Retina (tissue), 1 donor: ENCODE measurements around the gene PIEZO2.

Source experiments
- DNase-seq: peaks from one replicate; pipeline ENCODE4 v3.0.0-alpha.2; 2016

PIEZO2 gene

DNA sequence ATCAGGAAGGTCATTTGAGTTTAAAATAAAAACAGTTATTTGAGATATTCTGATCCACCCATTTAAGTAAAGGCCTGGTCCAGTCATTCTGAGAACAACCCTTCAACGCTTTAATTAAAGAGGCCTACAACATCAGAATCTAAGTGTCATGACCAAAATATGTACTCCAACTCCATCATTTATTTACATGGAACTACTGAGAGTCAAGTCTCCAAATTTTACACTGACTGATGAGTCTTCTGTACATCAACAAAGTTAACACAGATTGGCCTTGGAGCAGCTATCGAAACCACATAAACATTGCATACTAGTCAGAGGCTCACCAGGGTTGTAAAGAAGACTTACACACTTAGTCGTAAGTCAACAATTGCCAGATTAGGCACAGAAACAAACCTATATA is 37.1 kb downstream of the PIEZO2 start:
- no peak for DNase-seq

DNA sequence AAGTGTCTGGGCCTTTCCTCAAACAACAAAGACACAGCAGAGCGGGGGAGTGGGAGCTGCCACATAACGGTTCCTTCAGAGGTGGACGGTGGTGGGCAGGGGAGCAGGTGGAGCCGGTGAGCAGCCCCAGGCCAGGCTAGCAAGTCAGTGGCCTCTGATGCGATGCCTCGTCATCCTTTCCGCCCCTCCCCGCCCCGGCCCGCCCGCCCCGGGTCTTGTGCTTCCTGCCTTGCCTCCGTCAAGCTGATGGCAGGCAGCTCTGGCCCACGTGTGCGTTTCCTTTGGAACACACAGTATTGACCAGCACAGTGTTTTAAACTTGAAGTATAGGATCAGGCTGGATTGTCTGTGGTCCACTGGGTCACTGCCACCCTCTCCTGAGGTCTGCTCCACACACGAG is 38.9 kb downstream of the PIEZO2 start:
- no peak for DNase-seq

DNA sequence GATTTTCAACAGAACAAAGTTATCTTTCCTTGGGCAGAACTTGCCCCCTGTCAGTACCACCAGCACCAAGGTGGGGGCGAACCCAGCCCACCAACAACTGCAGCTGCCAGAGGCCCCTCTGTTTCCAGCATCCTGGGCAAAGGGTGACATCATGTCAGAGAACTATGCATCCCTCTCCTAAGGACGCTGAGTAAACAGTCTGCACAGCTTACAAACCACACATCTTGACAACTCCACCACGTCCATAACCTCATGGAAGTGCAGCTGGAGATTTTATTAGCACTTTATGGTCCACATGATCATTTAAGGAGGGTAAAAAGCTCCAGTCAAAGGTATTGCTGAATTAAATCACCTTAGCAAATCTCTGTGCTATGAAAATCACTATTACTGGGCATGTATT is 40.4 kb downstream of the PIEZO2 start:
- DNase-seq: no peak

DNA sequence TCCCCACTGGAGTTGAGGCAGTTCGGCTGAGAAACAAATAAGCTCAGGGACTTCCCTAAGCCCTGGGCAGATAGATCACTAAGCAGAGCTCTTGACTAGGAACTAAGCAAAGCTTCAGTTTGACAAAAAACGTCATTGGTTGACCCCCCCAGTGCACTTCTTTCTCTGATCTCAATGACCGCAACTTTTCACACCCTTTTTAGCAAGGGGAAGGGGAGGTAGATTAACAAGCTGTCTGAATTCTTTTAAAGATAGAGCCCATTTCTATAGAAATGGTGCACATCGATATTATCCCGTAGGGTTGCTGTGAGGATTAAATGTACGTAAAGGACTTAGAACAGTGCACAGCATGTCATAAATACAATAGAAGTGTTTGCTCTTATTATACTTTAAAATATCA is 42.5 kb downstream of the PIEZO2 start:
- no peak for DNase-seq

DNA sequence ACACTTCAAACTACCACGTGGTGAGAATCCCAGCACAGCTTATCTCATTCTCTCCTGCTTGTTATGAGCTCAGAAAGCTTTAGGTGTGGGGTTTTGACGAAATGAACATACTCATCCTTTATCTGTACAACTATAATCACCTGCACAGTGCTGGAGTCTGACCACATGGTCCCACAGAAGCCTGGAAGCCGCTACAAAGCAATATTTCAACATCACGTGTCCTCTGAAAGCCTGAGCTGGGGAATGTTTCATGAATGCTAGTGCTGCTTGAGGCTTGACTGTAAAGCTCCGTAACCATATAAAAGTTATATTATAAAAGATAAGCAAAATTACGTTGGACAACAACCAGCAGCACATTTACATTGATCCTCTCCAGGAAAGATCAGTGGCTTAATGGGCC is 43.9 kb downstream of the PIEZO2 start:
- no peak for DNase-seq

DNA sequence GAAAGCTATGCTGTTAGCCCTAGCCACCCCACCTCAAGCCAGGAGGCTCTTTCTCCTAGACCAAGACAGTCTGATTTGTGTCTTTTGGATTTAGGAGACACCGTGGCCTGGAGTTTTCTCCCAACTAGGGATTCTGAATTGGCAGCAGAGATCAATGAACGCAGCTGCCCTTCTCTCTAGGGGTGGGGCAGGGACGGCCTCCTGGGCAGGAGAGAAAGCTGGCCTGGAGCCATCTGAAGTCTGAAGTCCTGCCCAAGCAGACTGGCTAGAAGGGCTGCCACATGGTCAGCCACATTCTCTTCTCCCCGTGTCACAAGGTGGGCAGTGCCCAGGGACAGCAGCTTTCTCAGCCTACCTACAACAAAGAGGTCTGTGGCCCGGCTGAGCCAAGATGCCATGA is 45.1 kb downstream of the PIEZO2 start:
- no peak for DNase-seq

DNA sequence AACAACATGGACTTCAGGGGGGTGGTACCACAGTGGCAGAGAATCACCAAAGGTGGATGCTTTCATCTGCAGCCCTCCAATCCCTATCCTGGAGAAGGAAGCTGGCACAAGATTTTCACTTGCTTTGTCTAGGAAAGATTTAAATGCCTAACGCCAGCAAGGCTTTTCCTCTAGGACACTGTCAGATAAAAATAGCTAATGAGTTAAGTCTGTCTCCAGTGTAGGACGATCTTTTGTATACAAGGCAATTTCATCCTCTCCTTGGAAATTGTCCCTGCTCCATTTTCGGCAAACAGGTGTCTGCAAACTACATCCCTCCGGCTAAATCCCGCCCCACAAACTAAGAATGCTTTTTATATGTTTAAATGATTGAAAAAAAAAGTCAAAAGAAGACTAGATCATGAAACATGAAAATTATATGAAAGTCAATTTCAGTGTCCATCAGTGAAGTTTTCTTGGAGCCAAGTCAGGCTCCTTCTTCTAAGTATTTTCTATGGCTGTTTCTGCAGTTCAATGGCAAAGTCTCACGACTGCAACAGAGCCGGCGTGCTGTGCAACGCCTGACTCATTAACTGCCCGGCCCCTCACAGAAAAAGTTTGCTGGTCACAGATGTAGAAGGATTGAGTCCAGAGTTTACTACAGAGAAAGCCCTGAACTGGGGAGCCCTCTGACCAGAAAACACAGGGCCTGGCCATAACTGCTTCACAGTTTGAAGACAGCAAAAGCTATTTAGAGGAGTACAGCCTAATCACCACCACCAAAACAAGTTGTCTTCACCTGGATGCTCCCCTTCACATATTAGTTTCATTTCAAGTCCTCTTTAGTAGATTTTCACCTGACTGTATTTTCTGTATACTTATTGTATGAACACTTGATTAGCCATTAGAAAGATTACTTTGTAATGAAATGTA is 52.3 kb downstream of the PIEZO2 start:
- no peak for DNase-seq

DNA sequence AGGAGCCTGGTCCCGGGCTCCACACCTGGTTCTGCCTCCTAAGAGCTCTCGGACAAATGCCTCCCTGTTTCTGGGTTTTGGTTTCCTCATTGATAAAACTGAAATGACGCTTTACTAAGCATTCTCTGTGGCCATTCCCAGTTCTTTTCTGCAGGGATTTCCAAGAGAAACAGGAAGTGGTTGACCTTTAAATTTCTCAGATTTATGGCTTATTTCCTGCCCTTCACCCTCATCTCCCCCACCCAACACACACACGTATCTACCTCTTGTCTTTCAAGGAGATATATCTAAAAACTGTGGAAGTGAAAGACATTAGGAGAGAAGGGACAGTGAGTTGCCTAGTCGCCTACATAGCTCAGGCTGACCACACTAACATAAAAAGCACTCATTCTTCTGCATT is 53.0 kb downstream of the PIEZO2 start:
- no peak for DNase-seq

DNA sequence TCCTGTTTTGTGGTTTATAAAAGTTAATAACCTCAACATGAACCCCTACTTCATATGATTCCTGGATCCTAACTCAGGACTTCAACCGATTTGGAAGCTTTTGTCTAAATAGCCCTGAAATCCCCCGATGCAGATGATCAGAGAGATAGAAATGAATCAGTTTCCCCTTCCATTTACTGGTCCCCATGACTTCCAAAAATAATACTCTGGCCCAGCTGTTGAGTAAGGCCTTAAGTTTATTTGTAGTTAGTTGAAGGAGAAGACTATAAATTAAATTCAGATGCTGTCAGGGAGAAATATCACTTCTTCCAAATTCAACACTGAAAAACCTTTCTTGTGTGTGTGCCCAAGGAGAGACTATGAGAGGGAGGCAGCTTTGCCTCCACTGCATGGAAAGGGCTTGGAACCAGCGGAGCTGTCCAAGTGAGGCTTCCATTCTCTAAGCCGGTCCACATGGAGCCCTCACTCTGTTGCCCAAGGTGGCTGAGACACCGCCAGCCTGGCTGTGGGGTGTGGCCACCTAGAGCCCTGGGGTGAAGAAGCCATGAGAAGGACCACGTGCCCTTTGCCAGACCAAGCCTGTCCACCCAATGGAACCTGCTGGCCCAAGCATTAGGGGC is 53.6 kb downstream of the PIEZO2 start:
- DNase-seq: no peak

DNA sequence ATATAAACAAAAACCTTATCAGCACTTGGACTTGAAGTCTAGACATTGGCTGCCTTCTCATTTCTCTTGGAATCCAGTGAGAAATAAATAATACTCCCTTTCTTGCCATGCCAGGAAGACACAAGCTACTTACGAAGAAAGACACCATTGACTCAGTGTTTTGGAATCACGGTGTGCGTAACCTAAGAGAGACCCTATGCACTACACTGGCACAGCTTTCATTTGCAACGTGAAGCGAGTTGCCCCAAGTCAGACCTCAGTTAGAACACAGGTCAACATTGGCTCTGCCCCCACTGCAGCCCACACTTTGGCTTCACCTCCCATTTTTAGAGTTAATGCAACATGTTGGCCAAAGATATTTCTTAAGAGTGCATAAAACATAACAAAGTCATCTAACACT is 54.2 kb downstream of the PIEZO2 start:
- DNase-seq: no peak

DNA sequence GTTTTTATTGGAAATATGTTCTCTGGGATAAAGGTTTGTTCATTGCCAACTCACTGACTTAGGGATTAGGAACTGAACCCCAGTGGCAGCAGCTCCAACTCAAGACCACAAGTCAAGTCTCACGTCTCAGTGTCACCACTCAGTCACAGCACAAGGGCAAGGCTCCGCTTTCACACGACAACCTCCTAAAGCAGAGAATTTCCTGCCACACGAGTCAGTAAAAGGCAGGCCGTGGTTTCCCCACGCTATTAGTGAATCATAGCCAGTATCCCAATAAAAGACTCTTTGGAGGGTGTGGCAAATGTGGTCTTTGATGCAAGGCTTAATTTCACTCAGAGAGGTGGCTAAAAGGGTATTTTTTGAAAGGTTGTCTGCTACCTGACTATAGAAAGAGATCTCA is 57.6 kb downstream of the PIEZO2 start:
- DNase-seq: no peak

DNA sequence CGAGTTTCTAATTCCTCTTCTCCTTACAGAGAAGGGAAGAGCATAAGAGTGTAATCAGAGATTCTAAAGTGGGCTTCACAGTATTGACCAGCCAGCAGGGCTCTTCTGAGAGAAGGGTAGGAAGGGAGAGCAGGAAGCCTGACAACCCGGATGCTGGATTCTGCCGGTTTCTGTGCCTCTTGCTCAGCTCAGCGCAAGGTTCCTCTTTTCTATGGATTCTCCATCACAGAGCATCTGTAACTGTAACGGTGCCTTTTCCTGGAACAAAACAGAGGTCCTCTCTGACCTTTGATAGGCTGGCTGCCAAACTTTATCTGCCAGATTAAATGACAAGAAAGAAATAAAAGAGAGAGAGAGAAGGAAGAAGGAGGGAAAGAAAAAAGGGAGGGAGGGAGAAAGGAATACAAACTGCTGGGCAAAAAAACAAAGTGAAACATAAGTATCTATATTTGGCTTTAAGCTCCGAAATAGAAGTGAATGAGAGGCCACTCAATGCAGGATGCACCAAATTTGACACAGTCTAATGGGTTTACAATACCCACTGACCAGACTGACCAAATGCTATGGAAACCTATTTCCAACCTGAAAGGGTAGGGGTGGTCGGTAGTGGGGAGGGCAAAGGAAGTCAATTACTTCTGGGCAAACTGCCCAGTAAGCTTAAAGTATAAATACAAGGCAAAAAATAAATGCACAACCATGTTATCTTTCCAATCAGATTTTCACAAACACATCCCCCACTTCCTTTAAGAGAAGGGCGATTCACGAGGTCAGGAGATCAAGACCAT is 59.2 kb downstream of the PIEZO2 start:
- DNase-seq: no peak

DNA sequence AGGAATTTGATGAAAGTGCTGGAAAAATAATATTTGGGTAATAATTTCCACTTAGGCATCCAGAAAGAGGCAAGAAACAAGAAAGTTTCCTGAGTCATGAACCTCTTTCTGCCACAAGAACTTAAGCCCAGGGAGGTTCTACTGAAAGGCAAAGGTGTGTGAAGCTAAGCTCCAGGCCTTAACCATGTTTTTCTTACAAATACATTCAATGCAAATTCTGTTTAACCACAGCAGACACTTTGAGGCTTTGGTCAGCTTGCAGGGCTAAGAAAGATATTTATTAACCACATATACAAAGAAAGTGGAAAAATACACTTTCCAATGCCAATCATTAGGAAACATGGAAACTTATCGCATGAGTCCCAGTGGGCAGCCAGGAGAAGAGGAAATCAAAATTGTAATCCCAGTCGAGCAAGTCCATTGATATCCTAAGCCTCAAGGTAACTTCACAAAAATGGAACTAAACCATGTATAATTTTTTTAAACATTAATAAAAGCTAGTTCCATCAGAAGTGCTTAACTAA is 68.3 kb downstream of the PIEZO2 start:
- DNase-seq: no peak

DNA sequence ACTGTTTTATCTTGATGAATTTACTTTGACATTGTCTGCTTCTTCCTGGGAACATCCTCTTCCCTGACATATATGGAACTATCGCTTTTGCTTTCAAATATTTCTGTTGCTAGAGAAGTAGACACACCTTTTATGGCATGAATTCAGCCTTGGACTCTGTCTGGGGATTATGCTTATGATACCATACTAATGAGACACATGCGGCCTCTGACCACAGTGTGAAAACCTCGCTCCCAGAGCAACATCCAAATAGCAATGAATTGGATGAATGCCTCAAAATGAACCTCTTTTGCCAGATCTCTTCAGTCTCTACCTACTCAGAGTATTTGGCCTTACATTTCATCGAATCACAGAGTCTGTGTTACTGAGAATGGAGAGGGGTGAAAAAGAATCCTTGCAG is 70.9 kb downstream of the PIEZO2 start:
- no peak for DNase-seq

DNA sequence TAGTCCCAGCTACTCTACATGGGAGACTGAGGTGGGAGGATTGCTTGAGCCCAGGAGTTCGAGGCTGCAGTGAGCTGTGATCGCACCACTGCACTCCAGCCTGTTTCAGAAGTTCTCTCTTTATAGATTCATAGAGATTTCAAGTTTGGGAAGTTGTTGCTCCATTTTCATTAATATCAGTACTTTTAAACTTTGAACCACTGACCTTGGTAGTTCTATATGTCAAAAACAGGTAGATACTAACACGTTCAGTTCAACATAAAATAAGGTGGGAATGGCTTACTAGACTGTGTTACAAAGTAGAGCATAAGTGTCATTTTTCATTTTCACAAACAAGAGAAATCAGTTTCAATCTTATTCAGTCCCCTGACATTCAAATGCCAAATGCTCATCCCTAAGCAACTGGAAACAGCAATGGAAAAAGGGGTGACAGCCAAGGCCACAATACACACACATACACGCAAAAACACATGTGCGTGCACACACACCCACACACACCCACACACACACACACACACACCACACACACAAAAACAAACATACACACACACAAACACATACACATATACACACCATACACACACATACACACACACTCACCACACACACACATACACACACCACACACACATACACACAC is 71.7 kb downstream of the PIEZO2 start:
- no peak for DNase-seq

DNA sequence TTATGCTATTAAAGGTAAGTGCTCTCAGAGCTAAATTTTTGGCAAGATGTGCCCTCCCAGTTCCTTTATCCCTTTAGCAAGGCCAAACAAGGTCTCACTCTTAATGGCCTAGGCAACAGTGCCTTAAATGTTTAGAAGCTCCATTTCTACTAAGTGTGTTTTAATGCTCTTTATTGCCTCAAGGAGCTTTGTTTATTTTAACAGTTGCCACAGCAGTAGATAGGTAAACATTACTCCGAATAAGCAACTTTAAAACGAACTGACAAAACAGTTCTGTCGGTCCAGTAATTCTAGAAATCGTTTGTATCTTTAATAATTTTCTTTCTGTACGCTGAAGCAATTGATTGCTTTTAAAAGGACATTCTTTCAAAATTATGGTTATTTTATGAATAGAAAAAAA is 74.5 kb downstream of the PIEZO2 start:
- no peak for DNase-seq

DNA sequence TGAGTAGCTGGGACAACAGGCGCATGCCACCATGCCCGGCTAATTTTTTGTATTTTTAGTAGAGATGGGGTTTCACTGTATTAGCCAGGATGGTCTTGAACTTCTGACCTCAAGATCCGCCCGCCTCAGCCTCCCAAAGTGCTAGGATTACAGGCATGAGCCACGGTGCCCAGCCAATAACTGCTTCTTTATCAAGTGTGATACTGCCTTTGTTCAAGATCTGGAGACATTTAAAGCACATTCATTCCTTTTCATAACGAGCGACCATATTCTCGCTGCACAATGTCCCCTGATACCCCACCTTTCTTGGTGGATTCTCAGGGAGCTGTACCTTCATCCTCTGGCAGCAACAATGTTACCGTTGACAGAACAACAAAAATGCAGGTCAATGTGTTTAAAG is 75.4 kb downstream of the PIEZO2 start:
- DNase-seq: no peak

DNA sequence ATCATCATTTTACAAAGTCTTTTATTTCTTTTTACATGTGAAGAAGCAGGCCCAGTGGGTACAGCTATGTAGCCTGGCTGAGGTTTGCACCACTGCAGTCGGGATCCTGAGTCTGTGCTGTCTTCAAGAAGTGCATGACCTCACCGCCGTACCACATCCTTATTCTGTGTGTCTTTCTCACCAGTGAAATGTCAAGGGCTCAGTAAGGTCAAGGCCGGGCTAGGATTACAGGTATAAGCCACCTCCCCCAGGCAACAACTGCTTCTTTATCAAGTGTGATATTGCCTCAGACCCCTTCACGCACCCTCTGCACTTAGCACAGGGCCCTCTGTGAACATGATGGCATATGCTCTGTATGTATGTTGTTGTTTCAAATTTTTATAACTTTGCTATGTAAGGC is 76.7 kb downstream of the PIEZO2 start:
- DNase-seq: no peak

DNA sequence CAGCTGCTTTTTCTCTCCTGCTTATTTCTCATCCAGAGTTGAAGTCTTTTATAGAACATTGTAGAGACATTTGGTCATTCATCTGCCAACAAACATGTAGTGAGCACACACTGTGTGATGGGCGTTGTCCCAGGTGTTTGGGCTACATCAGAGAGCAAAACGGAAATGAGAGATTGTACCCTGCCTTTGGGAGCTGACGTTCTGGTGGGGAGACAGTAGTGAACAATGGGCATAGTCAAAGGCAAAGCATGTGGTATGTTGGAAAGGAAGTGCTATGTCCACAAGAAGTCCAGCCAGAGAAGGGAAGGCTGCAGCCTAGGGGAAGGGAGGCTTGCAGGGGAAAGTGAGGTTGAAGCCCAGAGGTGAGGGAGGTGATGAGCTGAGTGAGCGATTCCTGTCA is 78.1 kb downstream of the PIEZO2 start:
- no peak for DNase-seq

DNA sequence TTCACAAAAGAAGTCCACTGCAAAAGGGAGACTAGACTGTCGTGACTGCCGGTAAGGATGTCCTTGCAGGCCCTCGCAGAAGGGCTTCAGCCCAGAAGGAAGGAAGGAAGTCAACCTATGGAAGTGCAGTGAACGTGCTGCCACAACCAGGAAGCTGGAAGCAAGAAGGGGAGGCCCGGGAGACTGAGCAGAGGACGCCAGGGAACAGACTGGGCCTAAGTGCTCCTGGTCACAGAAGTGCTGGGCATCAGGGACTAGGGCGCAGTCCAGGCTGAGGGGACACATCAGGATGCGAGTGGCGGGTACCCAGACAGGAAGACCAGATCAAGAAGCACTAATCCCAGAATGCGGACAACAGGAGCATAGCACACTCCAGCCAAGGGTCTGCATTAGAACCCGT is 78.8 kb downstream of the PIEZO2 start:
- no peak for DNase-seq

DNA sequence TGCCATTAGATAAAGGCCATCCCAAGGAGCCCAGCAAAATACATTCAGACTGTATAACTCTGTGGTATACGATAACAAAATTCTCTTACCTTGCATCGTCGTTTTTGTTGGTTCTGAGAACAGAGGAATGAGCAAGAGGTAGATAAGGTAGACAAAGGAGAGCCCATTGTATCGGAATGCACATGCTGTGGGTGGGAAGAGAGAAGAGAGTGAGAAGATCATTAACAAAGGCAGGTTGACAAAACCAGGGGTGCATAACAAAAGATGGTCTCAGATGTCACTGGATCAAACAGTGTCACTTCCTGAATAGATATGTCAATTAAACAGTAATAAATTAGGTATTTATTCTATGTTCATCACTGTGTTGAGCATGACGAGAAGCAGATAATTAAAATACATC is 83.3 kb downstream of the PIEZO2 start:
- DNase-seq: no peak

DNA sequence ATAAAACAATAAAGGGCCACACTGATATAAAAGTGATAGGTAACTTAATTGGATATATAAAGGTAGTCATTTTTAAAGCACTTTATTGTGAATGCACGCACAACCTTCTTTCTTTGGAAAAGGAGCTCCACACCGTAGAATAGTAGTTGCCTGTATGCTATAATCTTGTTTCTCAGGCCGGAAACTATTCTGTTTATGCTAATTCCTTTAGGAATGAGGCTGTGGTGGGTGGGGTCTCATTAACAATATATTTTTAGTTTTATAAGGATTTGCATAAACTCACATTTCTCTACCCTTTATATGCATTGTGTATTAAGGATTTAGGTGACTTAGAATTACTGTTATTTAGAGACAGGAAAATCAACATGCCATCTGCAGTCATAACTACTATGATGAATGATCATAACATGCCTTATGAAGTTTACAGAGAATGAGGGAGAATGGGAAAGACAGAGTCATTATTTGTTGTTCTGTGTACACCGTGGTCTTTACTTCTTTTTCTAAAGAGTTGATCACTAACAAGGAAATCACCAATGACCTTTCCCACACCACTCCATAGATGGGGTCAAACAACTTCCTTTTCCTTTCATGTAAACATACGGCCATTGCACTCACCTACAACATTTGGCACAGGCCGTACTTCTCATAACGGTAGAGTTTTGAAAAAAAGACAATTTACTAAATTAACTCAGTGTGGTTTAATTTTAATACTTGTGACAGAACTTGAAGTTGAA is 84.5 kb downstream of the PIEZO2 start:
- DNase-seq: no peak
